Skeletal muscle satellite cell (primary cell): ENCODE measurements around the gene FRYL.

Source experiments
- H3K27me3 ChIP-seq: 2 replicates; pipeline ENCODE4 v1.7.0; 2013; ENCODE audit warnings: low read length; ENCODE audit not compliant: control insufficient read depth, insufficient read depth
- H3K36me3 ChIP-seq: 2 replicates; pipeline ENCODE4 v1.7.0; 2013; ENCODE audit warnings: mild to moderate bottlenecking, control low read depth, low read length; ENCODE audit not compliant: insufficient read depth
- H3K4me1 ChIP-seq: 2 replicates; pipeline ENCODE4 v1.7.0; 2013; ENCODE audit warnings: low read length; ENCODE audit not compliant: control insufficient read depth, insufficient read depth
- H3K4me2 ChIP-seq: 2 replicates; pipeline ENCODE4 v1.7.0; 2013; ENCODE audit warnings: mild to moderate bottlenecking, low read length
- H3K4me3 ChIP-seq: 2 replicates; pipeline ENCODE4 v1.7.0; 2013; ENCODE audit warnings: low read length
- H3K9ac ChIP-seq: 2 replicates; pipeline ENCODE4 v1.7.0; 2013; ENCODE audit warnings: mild to moderate bottlenecking, low read depth, low read length, moderate library complexity
- H3K9me3 ChIP-seq: replicated peaks from 2 replicates; pipeline ENCODE4 v1.7.0; 2013; ENCODE audit warnings: mild to moderate bottlenecking, control low read depth, low read length

FRYL gene

DNA sequence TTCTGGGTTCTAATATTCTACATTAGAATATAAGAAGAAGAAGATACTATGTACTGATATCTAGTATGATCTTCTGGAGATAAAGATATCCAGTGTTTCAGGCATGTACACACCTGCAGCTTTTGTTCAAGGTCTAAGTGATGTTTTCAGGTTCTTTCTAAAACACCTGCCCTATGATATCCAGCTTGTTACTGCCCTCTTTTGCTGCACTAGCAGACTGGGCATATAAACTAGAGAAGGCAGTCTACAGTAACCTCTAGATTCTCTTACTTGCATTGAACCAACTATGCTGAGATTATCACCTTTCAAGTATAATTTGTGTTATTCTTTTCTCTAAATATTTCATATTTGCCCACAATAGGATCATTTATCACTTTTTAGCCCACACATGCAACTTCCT lies 1.9 kb upstream of the FRYL start:
- Histone ChIP-seq H3K9ac (no peak overlapping the region), H3K36me3 (no peaks in the 10 kb centered on the region), H3K4me3 (no peak overlapping the region), H3K4me1 (peaks cover 18% of the 10 kb centered on the region), H3K27me3 (no peaks in the 10 kb centered on the region), H3K9me3 (no peaks in the 10 kb centered on the region), H3K4me2 (no peak overlapping the region)

DNA sequence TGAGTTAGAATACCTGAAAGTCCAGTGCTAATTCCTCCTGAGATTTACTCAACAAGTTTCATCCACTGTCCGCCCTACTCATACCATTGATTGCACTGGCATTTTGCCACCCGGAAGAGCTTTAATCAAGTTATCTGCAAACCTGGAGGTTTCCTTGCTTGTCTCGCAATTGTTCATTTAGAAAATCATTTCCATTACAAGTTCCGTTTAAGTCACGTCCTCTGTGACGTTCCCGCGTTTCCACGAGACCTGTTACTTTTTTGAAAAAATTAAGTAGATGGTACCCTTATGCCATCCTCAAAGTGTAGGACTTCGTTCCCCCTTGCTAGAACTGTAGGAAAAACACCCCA lies 761 bp upstream of the FRYL start:
- Histone ChIP-seq H3K4me1 (peaks cover 22% of the 10 kb centered on the region), H3K9me3 (no peaks in the 10 kb centered on the region), H3K9ac (peak overlapping the region; percentile 82), H3K36me3 (no peaks in the 10 kb centered on the region), H3K4me2 (peak overlapping the region; percentile 89), H3K4me3 (peak overlapping the region; percentile 74), H3K27me3 (no peaks in the 10 kb centered on the region)

DNA sequence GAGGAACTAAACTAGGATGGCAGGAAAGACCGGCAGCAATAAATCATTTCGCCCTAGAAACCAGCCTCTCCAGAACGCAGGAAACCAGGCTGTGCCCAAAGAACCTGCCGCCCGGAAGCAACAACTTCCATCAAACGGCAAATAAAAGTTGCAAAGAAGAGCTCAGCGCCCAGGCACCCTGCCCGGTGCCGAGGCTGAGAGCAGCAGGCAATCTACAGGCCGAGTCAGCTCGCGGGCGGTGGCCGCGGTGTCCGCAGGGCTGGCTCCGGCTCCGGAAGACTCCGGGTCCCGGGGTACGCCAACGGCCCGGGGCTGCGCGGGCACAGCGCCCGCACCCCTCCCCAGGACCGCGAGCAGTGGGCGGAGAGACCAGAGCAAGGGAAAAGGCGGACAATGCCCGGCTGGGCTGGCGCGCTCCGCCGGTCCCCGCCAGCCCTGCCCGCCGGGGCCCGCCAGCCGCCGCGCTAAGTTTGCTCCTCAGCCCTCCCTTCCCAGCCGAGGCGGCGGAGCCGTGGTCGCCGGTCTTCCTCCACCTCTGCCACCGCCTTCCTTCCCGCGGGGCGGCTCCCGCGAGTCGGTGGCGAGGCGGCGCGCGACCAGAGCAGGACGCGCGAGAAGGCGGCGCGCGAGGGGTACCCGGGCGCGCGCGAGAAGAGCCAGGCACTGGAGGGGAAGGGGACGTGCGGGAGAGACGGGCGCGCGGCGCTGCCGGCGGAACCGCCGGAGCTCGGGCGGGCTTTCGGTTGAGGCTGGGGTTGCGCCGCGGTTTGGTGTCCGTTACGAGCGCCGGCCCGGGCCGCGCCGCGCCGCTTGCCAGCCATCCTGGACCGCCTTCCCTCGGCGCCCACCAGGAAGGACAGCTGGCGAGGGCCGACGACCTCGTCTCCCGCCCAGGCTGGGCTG lies 733 bp downstream of the FRYL start:
- Histone ChIP-seq H3K36me3 (no peaks in the 10 kb centered on the region), H3K4me3 (peak overlapping the region; percentile 97), H3K4me2 (peak overlapping the region; percentile 93), H3K9ac (peak overlapping the region; percentile 98), H3K27me3 (no peaks in the 10 kb centered on the region), H3K9me3 (no peaks in the 10 kb centered on the region), H3K4me1 (peaks cover 22% of the 10 kb centered on the region)

DNA sequence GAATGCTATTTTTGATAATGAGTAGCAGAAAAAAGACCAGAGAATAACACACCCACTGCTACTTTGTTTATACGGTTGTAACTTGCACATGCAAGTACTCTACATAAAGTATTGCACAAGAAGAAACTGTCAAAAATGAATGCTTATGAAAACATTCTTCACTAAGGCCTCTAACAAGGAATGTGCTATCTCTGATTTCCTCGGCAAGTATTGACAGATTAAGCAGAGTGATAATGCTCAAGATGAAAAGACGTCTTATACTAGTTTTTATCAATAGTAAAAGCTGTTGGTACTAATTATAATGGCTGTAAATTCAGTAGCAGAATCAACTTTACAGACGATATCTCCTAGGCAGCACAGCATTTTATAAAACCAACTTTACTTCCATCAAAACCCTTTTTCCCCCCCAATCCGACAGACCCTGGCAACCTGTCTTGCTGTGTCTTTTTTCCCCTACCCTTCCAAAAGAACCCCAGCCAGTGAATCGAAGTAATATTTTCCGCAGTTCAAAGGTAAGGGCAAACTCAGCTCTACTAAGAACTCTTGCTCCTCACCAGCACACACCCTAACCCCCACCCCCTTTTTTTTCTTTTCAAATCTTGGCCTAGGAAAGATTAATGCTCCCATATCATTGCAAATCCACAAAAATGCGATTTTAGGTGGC lies 1.5 kb downstream of the FRYL start:
- no peaks in the 10 kb centered on the region for H3K27me3 ChIP-seq
- H3K4me2 ChIP-seq = peak overlapping the region; percentile 93
- no peaks in the 10 kb centered on the region for H3K36me3 ChIP-seq
- H3K9me3 ChIP-seq = no peaks in the 10 kb centered on the region
- H3K4me1 ChIP-seq = peaks cover 24% of the 10 kb centered on the region
- H3K9ac ChIP-seq = peak overlapping the region; percentile 98
- H3K4me3 ChIP-seq = peak overlapping the region; percentile 97

DNA sequence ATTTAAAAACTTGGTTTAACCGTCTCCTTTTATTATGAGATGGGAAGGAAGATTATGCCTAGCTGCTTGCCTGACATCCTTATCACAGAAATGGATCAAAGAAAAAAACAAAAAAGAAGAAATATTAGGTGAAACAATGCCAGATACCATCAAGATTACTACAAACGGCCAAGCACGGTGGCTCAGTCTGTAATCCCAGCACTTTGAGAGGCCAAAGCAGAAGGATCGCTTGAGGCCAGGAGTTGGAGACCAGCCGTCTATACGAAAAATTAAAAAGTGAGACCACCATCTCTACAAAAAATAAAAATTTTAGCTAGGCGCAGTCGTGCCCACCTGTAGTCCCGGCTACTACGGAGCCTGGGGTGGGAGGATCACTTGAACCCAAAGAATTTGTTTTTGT lies 2.3 kb downstream of the FRYL start:
- no peaks in the 10 kb centered on the region for H3K36me3 ChIP-seq
- H3K4me2 ChIP-seq = peak overlapping the region; percentile 93
- peak overlapping the region; percentile 98 for H3K9ac ChIP-seq
- H3K27me3 ChIP-seq = no peaks in the 10 kb centered on the region
- H3K9me3 ChIP-seq = no peaks in the 10 kb centered on the region
- H3K4me3 ChIP-seq = peak overlapping the region; percentile 97
- H3K4me1 ChIP-seq = peaks cover 27% of the 10 kb centered on the region

DNA sequence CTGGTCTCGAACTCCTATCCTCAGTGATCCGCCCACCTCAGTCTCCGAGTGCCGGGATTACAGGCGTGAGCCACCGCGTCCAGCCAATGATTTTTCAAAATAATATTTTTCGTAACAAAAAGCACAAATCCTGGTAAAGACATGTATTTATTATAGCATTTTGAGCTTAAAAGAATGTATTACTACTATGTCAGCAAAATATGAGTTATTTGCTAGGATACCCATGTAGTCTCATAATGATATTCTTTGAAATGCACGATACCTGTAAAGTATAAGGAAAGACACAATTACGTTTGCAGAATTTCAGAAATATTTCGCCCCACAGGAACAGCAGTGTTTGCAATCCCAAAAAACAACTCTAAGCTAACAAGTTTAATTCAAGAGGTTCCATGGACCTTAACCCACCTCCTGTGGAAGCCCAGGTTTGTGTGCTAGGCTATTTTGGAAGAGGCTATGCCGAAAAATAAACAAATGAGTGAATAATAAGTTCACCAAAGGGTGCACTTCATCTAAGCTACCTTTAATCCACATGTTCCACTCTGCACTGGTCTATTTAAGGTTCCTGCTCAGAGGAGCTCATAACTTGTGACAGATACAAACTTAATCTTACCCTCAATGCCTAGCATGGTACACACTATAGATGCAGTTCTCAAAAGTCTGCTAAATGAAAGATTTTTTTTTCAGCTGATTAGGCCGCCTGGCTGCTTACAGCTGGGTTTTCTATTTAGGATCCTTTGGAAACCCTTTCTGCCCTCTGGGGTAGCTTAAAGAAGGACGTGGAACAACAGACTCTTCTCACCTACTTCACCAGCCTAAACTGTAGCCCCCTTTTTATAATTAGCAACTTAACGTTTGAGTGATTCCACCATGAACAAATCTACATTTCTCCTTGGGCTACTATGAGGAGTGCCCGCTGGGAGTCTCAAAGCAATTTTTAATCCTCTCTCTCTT lies 5.0 kb downstream of the FRYL start:
- H3K4me1 ChIP-seq = peaks cover 22% of the 10 kb centered on the region
- no peaks in the 10 kb centered on the region for H3K36me3 ChIP-seq
- no peak overlapping the region for H3K4me3 ChIP-seq
- no peak overlapping the region for H3K9ac ChIP-seq
- H3K27me3 ChIP-seq = no peaks in the 10 kb centered on the region
- no peak overlapping the region for H3K4me2 ChIP-seq
- H3K9me3 ChIP-seq = no peaks in the 10 kb centered on the region

DNA sequence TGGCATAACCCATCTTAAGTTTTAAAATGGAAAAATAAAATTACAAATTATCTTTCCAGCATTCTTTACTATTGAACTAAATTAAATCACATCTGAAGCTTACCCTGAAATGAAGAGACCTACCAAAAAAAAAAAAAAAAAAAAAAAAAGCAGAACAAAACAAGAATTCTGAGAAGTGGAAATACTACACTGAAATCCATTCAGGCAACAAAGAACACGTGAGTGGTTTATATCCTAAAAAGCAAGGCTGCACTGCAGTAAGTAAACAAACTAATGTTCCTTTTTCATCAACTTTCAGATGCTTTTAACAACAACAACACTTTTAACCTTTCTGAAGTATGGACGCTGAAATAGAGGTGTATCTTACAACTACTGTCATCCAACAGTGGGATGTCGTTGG lies 7.5 kb downstream of the FRYL start:
- no peaks in the 10 kb centered on the region for H3K27me3 ChIP-seq
- H3K4me2 ChIP-seq = no peak overlapping the region
- peaks cover 15% of the 10 kb centered on the region for H3K4me1 ChIP-seq
- H3K9me3 ChIP-seq = no peaks in the 10 kb centered on the region
- no peak overlapping the region for H3K9ac ChIP-seq
- no peak overlapping the region for H3K4me3 ChIP-seq
- no peaks in the 10 kb centered on the region for H3K36me3 ChIP-seq

DNA sequence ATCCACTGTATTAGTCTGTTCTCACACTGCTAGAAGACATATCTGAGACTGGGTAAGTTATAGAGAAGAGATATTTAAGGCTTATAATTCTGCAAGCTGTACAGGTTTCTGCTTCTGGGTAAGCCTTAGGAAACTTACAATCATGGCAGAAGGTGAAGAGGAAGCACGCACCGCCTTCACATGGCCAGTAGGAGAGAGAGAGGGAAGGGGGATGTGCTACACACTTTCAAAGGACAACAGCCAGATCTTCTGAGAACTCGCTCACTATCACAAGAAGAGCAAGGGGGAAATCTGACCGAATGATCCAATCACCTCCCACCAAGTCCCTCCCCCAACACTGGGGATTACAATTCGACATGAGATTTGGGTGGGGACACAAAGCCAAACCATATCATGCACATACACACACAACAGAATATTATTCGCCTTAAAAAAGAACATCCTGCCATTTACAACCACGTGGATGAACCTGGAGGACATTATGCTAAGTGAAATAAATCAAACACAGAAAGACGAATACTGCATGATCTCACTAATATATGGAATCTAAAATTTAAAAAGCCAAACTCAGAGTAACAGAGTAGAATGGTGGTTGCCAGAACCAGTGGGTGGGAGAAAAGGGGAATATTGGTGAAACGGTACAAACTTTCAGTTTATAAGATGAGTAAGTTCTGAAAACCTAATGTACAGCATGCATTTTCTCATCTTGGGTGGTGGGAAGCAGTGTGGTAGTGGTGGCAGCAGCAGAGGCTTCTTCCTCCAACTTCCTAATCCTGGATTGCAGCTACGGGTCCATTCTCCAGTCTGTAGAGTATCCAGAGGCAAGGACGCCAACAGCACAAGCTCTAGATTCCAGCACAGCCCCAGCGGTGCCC lies 12.8 kb downstream of the FRYL start:
- Histone ChIP-seq H3K4me2 (no peak overlapping the region), H3K4me3 (no peak overlapping the region), H3K4me1 (no peaks in the 10 kb centered on the region), H3K27me3 (no peaks in the 10 kb centered on the region), H3K9ac (no peak overlapping the region), H3K9me3 (no peaks in the 10 kb centered on the region), H3K36me3 (no peaks in the 10 kb centered on the region)

DNA sequence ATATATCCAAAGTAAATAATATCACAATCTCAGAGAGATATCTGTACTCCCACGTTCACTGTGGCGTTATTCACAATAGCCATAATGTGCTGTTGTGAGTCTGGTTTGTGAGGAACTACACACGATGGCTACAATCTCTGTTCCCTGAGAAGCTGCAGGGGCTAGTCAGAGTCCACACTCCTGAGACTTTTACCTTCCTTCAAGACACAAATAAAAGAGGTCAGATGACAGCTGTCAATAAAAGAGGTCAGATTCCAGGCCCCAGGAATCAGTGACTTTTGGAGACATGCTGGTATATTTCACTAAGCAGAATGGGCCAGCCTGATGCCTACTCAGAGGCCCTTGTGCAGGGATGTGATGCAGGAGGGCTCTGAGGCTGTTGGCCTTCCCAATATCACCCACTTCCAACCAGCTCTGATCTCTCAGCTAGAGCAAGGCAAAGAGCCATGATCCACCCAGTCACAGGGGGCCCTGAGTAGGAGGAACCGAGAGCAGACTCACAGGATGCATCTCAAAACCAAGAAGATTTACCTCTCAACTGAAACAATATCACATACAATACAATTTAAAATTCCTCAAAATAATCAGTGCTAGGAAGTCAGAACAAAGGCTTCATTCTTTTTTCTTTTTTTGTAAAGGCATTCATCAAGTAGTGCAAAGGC lies 13.8 kb downstream of the FRYL start:
- Histone ChIP-seq H3K9me3 (no peaks in the 10 kb centered on the region), H3K4me2 (no peak overlapping the region), H3K36me3 (no peaks in the 10 kb centered on the region), H3K4me3 (no peak overlapping the region), H3K9ac (no peak overlapping the region), H3K27me3 (no peaks in the 10 kb centered on the region), H3K4me1 (no peaks in the 10 kb centered on the region)

DNA sequence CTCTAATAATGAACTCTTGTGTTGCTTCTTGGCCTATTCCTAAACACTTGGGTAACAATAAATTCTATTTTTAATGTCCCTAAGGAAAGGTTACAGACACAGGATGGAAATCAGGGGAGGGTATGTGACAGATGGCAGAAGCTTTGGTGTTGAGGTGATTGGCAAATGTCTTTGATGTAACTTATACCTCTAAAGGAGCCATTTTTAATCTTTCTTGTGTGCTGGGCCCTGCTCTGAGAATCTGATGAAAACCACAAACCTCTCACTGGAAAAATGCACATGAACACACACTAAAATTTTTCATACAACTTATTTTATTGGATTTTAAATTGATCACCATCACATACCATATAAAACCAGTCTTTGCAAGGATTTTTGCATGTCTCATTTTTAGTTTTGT lies 17.7 kb downstream of the FRYL start:
- Histone ChIP-seq H3K4me2 (no peak overlapping the region), H3K9me3 (no peaks in the 10 kb centered on the region), H3K4me1 (no peaks in the 10 kb centered on the region), H3K27me3 (no peaks in the 10 kb centered on the region), H3K9ac (no peak overlapping the region), H3K4me3 (no peak overlapping the region), H3K36me3 (no peaks in the 10 kb centered on the region)
